IPS DF 6.9 (cell line): ENCODE measurements around the gene BTC.
A peak's percentile ranks its signal among the peaks of the same experiment; 100 is the strongest.
"Not testable (repeated sequence)": the region's sequence is repeated elsewhere in the genome, so short reads cannot be mapped to it uniquely, and the experiment has no call there.

Source experiments
- DNase-seq: peaks from one replicate; pipeline ENCODE4 v3.0.0-alpha.2; 2013; ENCODE audit warnings: low read depth, low spot score
- H3K27ac ChIP-seq: one replicate; pipeline ENCODE4 v1.5.1; 2013; ENCODE audit warnings: low read length, control low read depth
- H3K27me3 ChIP-seq: 2 replicates; pipeline ENCODE4 v1.6.1; 2013; ENCODE audit warnings: mild to moderate bottlenecking, low read length; ENCODE audit not compliant: control insufficient read depth, insufficient read depth
- H3K36me3 ChIP-seq: 2 replicates; pipeline ENCODE4 v1.6.1; 2013; ENCODE audit warnings: low read length; ENCODE audit not compliant: control insufficient read depth, insufficient read depth
- H3K4me1 ChIP-seq: 2 replicates; pipeline ENCODE4 v1.6.1; 2013; ENCODE audit warnings: low read length; ENCODE audit not compliant: control insufficient read depth, insufficient read depth
- H3K4me3 ChIP-seq: 2 replicates; pipeline ENCODE4 v1.5.1; 2013; ENCODE audit warnings: mild to moderate bottlenecking, low read length
- H3K9me3 ChIP-seq: 2 replicates; pipeline ENCODE4 v1.6.1; 2013; ENCODE audit warnings: low read length, inconsistent platforms; ENCODE audit not compliant: control insufficient read depth, insufficient read depth
- WGBS: extraction: QIAGEN DNeasy Blood & Tissue Kit; methylation state at CpG from one replicate; pipeline ENCODE4 v1.1.7; 2013; ENCODE audit warnings: mixed read lengths, missing lambda C conversion rate; ENCODE audit not compliant: insufficient read length, insufficient coverage; 5-methylcytosine and 5-hydroxymethylcytosine counted together

The BTC gene, protein sequence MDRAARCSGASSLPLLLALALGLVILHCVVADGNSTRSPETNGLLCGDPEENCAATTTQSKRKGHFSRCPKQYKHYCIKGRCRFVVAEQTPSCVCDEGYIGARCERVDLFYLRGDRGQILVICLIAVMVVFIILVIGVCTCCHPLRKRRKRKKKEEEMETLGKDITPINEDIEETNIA

DNA sequence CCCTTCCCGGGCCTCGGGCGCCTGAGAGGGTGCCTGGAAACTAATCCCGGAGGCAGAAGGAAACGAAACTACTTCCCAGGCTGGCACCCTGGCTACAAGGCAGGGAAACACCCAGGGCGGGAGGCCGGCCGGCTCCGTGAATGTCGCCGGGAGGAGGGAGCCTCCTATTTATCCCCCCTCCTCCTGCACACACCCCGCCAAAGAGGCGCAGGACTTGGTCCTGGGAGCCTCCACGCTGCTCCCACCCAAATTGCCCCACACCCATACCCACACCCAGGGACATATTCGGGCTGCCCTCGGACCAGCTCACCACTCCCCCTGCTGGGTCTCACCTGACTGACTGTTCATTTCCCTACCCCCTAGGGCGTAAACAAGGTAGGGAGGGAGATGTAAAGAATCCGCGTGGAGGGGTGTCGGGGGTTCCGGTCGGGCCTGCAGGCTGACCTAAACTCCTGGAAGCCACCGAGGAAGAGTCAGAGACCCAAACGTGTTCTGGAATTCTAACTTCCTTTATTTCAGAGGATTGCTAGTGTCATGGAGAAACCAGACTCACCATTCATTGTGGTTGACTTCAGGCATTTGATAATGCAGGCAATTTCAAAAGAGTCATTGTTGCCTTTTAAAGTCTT, at the start of gene BTC:
BTC (minus strand) TSS at position 142 of the 629 bp plus-strand sequence. CDS start 198 bp downstream, outside the sequence.
- no peaks in the 10 kb centered on the region for H3K36me3 ChIP-seq
- peak within 1 kb of the TSS; percentile 50; the same call in 1 of the 2 replicates for H3K4me3 ChIP-seq
- 0 out of 2 replicates have a peak, but pooled peaks cover 2% of the 10 kb centered on the region for H3K27me3 ChIP-seq
- no peak within 1 kb of the TSS for H3K27ac ChIP-seq
- H3K4me1 ChIP-seq = no peaks in the 10 kb centered on the region
- H3K9me3 ChIP-seq = no peaks in the 10 kb centered on the region
- WGBS = no CpG with 5 or more reads among the region's 24 CpGs
- no peak for DNase-seq

DNA sequence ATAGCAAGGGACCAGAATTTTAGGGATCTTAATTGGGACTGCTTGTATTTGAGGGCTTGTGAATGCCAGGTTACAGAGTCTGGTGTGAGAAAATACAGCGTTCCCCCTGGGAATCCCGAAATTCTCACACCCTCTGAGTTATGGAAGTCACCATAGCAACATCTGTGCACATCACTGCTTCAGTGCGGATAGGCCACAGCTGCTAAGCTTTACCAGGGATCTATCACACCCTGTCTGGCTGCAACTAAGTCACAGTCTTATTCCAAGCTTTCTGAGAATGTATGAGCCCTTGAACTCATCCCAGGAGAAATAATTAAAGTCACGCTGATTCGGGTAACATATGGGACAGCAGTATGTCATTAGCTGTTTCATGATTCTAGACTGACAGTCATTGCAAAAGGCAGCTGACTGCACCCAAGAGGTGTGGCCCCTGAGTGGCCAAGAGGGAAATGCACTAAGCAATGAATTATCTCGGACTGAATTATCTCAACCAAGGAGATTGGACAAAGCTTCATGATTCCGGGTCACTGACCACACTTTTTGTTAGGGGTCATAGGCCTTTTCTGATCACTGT, 46.7 kb upstream of the BTC start:
- no peak for DNase-seq
- H3K9me3 ChIP-seq = no peaks in the 10 kb centered on the region
- H3K27ac ChIP-seq = no peak overlapping the region
- no peaks in the 10 kb centered on the region for H3K27me3 ChIP-seq
- no peak overlapping the region for H3K4me3 ChIP-seq
- no CpG with 5 or more reads among the region's 7 CpGs for WGBS
- no peaks in the 10 kb centered on the region for H3K36me3 ChIP-seq
- H3K4me1 ChIP-seq = no peaks in the 10 kb centered on the region

DNA sequence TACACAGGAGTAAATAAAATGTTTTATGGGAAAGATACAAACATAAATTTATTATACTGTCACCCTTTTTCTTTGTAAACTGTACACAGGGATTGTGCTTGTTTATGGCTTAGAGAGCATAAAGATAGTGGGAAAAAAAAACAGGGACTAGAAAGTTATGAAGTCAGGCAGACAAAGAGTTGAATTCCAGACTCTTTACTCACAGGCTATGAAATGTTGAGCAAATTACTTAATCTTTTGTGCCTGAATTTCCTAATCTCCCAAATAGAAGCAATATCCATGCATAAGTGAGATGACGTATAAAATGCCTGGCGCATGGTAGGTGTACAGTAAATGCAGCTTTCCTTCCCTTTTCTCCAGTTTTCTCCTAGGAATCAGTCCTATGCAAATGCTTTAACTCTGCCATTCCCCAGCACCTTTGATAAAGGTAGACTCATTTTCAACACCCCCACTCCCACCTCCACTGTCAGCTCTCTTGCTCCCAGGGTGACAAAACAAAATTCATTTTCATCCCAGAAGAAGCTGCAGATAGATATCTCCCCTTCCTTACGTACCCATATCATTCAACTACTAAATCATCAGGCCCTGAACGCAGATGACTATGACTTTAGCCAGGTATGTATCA, 44.5 kb upstream of the BTC start:
- no peak for DNase-seq
- H3K4me1 ChIP-seq = no peaks in the 10 kb centered on the region
- WGBS = no CpG with 5 or more reads among the region's 4 CpGs

DNA sequence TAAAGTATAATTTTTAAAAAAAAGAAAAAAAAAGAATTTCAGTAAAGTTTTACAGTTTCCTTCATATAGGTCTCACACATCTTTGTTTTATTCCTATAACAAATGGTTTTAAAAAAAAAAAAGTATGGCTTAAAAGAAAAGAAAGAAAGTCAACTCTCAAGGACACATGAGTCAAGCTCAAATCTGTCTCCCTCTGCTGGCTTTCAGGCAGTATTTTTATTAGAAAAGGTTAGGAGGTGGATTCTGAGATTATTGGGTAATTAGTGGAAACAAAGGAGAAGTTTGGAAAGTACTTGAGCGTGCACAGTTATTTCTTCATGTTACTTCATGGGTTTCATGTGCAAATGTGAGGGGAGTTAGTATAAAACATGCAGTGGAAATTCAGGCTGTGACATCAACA, 36.6 kb upstream of the BTC start:
- no peaks in the 10 kb centered on the region for H3K9me3 ChIP-seq
- H3K4me1 ChIP-seq = no peaks in the 10 kb centered on the region
- H3K36me3 ChIP-seq = no peaks in the 10 kb centered on the region
- no peaks in the 10 kb centered on the region for H3K27me3 ChIP-seq
- no peak overlapping the region for H3K27ac ChIP-seq
- WGBS = no CpG with 5 or more reads among the region's 1 CpG
- no peak overlapping the region for H3K4me3 ChIP-seq
- no peak for DNase-seq

More for the DNA sequence above, 44.5 kb upstream of the BTC start:
- Histone ChIP-seq H3K36me3 (no peaks in the 10 kb centered on the region), H3K27ac (no peak overlapping the region), H3K27me3 (no peaks in the 10 kb centered on the region), H3K4me3 (no peak overlapping the region), H3K9me3 (no peaks in the 10 kb centered on the region)

DNA sequence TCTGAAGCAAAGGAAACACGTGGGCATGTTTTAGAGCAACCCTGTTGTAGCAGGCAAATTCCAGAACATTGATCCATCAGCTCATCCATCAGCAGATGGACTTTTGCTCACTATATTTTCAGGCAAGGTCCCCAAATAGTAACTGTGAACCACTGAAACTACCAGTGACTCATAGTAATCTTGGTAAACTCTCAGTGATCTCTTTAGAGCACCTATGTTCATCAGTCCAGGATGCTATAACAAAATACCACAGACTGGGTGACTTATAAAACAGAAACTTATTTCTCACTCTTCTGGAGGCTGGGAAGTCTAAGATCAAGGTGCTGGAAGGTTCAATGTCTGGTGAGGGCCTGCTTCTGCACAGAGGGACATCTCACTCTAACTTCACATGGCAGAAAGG, 28.9 kb upstream of the BTC start:
- Histone ChIP-seq H3K4me3 (no peak overlapping the region), H3K27me3 (no peaks in the 10 kb centered on the region), H3K4me1 (no peaks in the 10 kb centered on the region), H3K9me3 (no peaks in the 10 kb centered on the region), H3K27ac (no peak overlapping the region), H3K36me3 (no peaks in the 10 kb centered on the region)
- no CpG with 5 or more reads among the region's 1 CpG for WGBS
- no peak for DNase-seq

DNA sequence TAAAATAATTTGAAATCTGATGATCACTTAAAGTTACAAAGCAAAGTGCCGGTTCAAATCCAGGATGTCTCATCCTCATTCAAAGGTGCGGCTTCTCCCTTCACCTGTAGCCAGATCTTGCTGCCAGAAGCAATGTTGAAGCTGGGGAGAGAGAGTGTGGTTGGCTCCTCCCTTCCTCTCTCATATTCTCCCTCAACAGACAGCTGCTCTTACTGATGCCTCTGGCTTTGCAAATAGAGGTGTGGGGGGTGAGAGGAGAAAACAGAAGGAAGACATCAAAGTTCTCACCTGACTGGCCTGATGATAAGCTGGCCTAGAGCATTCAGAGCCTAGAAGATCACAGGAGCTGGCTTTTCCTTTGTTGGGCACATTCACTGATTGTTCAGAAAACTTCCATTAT, 28.3 kb upstream of the BTC start:
- H3K4me1 ChIP-seq = no peaks in the 10 kb centered on the region
- no CpG with 5 or more reads among the region's 2 CpGs for WGBS
- no peak for DNase-seq
- no peak overlapping the region for H3K4me3 ChIP-seq
- no peaks in the 10 kb centered on the region for H3K36me3 ChIP-seq
- no peak overlapping the region for H3K27ac ChIP-seq
- no peaks in the 10 kb centered on the region for H3K27me3 ChIP-seq
- H3K9me3 ChIP-seq = no peaks in the 10 kb centered on the region

DNA sequence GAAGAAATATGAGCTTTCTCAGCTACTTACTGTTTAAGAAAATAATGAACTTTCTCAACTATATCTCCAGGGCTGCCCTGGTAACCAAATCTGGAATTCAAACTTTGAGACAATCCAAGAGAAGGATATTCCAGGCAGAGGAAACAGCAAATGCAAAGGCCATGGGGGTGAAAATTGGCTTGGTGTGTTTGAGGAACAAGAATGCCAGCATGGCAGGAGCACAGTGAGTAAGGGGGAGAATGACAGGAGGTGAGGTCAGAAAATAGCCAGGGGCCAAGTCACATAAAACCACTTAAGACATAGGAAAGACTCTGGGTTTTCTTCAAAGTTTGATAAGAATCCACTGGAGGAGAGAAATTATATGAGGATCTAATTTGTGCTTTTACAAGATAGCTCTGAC, 27.2 kb upstream of the BTC start:
- Histone ChIP-seq H3K27me3 (no peaks in the 10 kb centered on the region), H3K4me3 (no peak overlapping the region), H3K36me3 (no peaks in the 10 kb centered on the region)

DNA sequence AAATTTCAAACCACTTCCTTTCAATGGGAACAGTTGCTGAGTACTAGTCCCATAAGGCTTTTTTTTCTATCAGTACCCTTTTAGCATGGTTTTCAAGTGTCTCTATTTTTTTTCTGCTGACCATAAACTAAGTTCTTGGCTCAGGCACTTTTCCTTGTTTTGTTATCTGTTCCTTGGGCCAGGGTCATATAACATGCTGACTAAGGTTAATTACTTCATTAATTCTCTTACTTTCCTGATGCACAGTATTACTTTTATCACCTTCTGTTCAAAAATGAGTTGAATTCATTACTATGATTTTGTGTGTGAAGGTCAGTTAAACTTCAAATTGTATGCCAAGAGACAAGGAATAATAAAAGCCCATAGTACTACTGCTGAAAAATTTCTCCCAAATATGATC, 19.7 kb upstream of the BTC start:
- DNase-seq = no peak
- Histone ChIP-seq H3K9me3 (no peaks in the 10 kb centered on the region), H3K27me3 (no peaks in the 10 kb centered on the region), H3K4me3 (no peak overlapping the region), H3K27ac (no peak overlapping the region), H3K36me3 (no peaks in the 10 kb centered on the region), H3K4me1 (no peaks in the 10 kb centered on the region)

More for the DNA sequence above, 27.2 kb upstream of the BTC start:
- no peak overlapping the region for H3K27ac ChIP-seq
- H3K9me3 ChIP-seq = no peaks in the 10 kb centered on the region
- no peak for DNase-seq
- H3K4me1 ChIP-seq = no peaks in the 10 kb centered on the region

DNA sequence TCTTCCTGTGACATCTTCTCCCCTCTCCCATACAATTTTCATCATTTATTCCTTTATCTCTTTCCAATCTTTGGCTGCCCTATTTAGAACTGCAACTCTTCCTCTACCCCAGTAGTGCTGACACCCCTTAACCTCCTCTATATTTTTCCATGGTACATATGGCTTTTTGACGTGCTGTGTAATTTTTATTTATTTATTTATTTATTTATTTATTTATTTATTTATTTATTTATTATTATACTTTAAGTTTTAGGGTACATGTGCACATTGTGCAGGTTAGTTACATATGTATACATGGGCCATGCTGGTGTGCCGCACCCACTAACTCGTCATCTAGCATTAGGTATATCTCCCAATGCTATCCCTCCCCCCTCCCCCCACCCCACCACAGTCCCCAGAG, 17.7 kb upstream of the BTC start:
- not testable (repeated sequence) for DNase-seq, H3K27ac ChIP-seq, H3K4me1 ChIP-seq, H3K9me3 ChIP-seq, H3K4me3 ChIP-seq, H3K27me3 ChIP-seq, H3K36me3 ChIP-seq
- no CpG with 5 or more reads among the region's 3 CpGs for WGBS

DNA sequence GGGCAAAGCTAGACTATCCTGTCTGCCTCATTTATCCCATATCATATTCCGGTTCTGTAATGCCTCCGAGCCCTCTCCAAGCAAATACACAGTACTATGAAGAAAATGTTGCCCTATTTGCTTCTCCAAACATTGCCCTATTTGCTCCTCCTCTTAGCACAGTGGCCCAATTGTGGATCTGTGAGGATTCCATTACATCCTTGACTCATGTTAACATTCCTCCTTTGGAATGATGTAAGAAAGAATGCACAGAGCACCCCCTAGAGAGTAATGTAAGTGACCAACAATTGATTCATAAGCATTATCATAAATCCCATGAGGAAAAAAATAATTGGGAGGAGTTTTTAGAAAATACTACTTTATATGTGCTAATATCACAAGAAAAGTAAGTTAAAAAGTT, 11.3 kb upstream of the BTC start:
- Histone ChIP-seq H3K27ac (no peak overlapping the region), H3K27me3 (no peaks in the 10 kb centered on the region), H3K36me3 (no peaks in the 10 kb centered on the region), H3K4me3 (no peak overlapping the region), H3K9me3 (no peaks in the 10 kb centered on the region), H3K4me1 (no peaks in the 10 kb centered on the region)
- no peak for DNase-seq
- WGBS = no CpG with 5 or more reads among the region's 2 CpGs
